Natural killer cell treated with Interleukin-12 subunit alpha and Interleukin-12 subunit beta and Interleukin-15 and Interleukin-18, amount 100 ng/mL, for 72 hours (primary cell): ENCODE measurements around the gene A1BG. TPM values are rescaled to one million over a fixed set of nuclear protein-coding genes. Genes with fewer than 3 reads are reported as not detected.
A peak's percentile ranks its signal among the peaks of the same experiment; 100 is the strongest.

ENCODE experiments used
- ATAC-seq, 2 donors: fragments of 150-1000 bp; cut with Tn5 transposase in 1 of 2; sonication (Bioruptor Pico), chemical (Tn5 transposase) in 1 of 2; 2 replicates each; pipeline ENCODE4 v1.10.0; 2021
- DNase-seq: peaks from one replicate; pipeline ENCODE4 v3.0.0; 2022; ENCODE audit warnings: low spot score
- H3K27ac Mint-ChIP-seq, 2 donors: 1 replicate in 1 of 2; 2 replicates in 1 of 2; pipeline ENCODE4 v1.8.0; 2022; ENCODE audit warnings: mixed read lengths in 2 of 2, mild to moderate bottlenecking in 1 of 2, moderate library complexity in 1 of 2
- H3K27me3 Mint-ChIP-seq, 2 donors: 1 replicate in 1 of 2; 2 replicates in 1 of 2; pipeline ENCODE4 v1.8.0; 2022; ENCODE audit warnings: mixed read lengths in 2 of 2
- H3K36me3 Mint-ChIP-seq: one replicate; pipeline ENCODE4 v1.8.0; 2022; ENCODE audit warnings: mixed read lengths
- H3K4me1 Mint-ChIP-seq, 2 donors: 1 replicate in 1 of 2; 2 replicates in 1 of 2; pipeline ENCODE4 v1.8.0; 2022; ENCODE audit warnings: low read depth in 2 of 2, mixed read lengths in 2 of 2, mild to moderate bottlenecking in 1 of 2
- H3K4me3 Mint-ChIP-seq: one replicate; pipeline ENCODE4 v1.8.0; 2022; ENCODE audit warnings: mixed read lengths
- H3K9me3 Mint-ChIP-seq: 2 replicates; pipeline ENCODE4 v1.8.0; 2022; ENCODE audit warnings: mixed read lengths
- total RNA-seq, 2 donors: library from RNA; stranded (reverse); gene quantifications; one replicate each; pipeline ENCODE4 v1.2.3, GENCODE V29; 2022

Gene A1BG
- total RNA-seq, 2 donors from 2014 or later, result 4.4 to 5.2 TPM

DNA sequence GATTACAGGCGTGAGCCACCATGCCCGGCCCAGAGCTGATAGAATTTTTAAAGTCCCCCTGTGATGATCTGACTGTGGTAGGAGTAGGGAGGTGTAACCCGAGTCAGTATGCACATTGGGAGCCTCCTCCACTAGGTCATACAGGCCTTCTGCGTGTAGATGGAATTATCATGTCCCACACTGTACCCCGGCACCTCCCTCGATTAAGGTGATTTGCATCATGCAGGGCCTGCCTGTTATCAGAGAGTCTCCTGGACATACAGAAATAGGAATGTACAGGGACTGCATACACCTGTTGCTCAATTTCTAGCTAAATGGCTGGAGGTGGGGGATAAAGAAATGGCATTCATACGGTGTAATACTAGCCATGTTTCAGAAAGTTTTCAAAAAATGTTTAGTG, 49.0 kb downstream of the A1BG start:
- ATAC-seq (no peak), DNase-seq (no peak)
- no peaks in the 10 kb centered on the region for H3K27me3 Mint-ChIP-seq
- H3K4me1 Mint-ChIP-seq, result peaks cover 29 to 38% of the 10 kb centered on the region in 2 donors
- peak overlapping the region; percentile 97 to 98 for H3K27ac Mint-ChIP-seq
- H3K4me3 Mint-ChIP-seq, result peak overlapping the region; percentile 99
- H3K9me3 Mint-ChIP-seq, result no peaks in the 10 kb centered on the region
- H3K36me3 Mint-ChIP-seq, result peaks cover 42% of the 10 kb centered on the region

- Mint-ChIP-seq H3K36me3 (peaks cover 22% of the 10 kb centered on the region), H3K9me3 (no peaks in the 10 kb centered on the region), H3K27me3 (no peaks in the 10 kb centered on the region), H3K27ac (no peak overlapping the region), H3K4me3 (no peak overlapping the region), H3K4me1 (peaks cover 13 to 18% of the 10 kb centered on the region in 2 donors)
- ATAC-seq, result no peak
- no peak for DNase-seq
These were observed 52.7 kb downstream of the A1BG start for GRCh38 chr19:58300620-58301019.

DNA sequence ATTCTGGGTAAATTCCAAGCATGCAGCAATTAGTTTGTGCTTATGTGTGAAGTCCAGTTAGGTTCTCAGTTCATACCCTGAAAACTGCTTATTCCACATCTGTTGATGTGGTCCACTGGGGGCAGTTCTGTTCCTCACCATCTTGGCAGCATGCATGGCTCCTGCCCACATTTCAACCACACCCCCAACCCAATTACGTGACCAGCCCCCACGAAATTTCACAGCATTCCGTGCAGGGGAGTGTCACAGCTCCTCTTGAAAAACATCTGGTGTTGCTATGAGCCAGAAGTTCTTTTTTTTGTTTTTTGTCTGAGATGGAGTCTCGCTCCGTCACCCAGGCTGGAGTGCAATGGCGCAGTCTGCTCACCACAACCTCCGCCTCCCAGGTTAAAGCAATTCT, 57.2 kb downstream of the A1BG start:
- Mint-ChIP-seq H3K4me3 (no peak overlapping the region), H3K4me1 (peaks cover 0 to 10% of the 10 kb centered on the region in 2 donors), H3K27me3 (no peaks in the 10 kb centered on the region), H3K27ac (no peak overlapping the region), H3K9me3 (no peaks in the 10 kb centered on the region), H3K36me3 (peaks cover 51% of the 10 kb centered on the region)
- ATAC-seq (no peak), DNase-seq (no peak)

Other genes starting within 250 kb of the A1BG start
- gene ZNF329, start 202.7 kb downstream of the A1BG start, total RNA-seq, result 1 to 10 TPM; 2.7 to 7.3 TPM
- gene ZNF274, start 170.4 kb downstream of the A1BG start, total RNA-seq, result 10 to 100 TPM; 20.4 to 31.7 TPM
- 10 to 100 TPM; 40.9 to 48.2 TPM for gene ZNF544, start 124.6 kb downstream of the A1BG start, total RNA-seq
- gene ZNF8, start 74.5 kb downstream of the A1BG start, total RNA-seq, result 1 to 10 TPM; 3.6 to 4.2 TPM
- 10 to 100 TPM; 58.4 to 89.0 TPM for gene ERVK3-1, start 48.1 kb downstream of the A1BG start, total RNA-seq
- 1 to 10 TPM; 5.9 to 6.1 TPM for gene ZSCAN22, start 26.5 kb downstream of the A1BG start, total RNA-seq
- 1 to 10 TPM in 1 of 2 donors, under 1 TPM in 1; 0.52 to 1.4 TPM for gene ZNF497, start 9.3 kb upstream of the A1BG start, total RNA-seq
- under 1 TPM; 0.71 to 0.86 TPM for gene ZNF837, start 27.5 kb upstream of the A1BG start, total RNA-seq
- 100 to 1,000 TPM; 757 to 786 TPM for gene RPS5, start 33.8 kb upstream of the A1BG start, total RNA-seq
- gene RNF225, start 42.2 kb upstream of the A1BG start, total RNA-seq, result 1 to 10 TPM in 1 of 2 donors, under 1 TPM in 1; 0.59 to 3.2 TPM
- 10 to 100 TPM in 1 of 2 donors, 1 to 10 TPM in 1; 8.4 to 18.5 TPM for gene ZNF584, start 55.2 kb upstream of the A1BG start, total RNA-seq
- gene ZNF132, start 86.7 kb upstream of the A1BG start, total RNA-seq, result 1 to 10 TPM; 3.2 to 5.3 TPM
- 10 to 100 TPM in 1 of 2 donors, 1 to 10 TPM in 1; 8.8 to 14.4 TPM for gene ZNF324B, start 98.1 kb upstream of the A1BG start, total RNA-seq
- 10 to 100 TPM; 15.2 to 15.5 TPM for gene ZNF324, start 113.6 kb upstream of the A1BG start, total RNA-seq
- 1 to 10 TPM; 3.9 to 5.8 TPM for gene ZNF446, start 122.9 kb upstream of the A1BG start, total RNA-seq
- 10 to 100 TPM; 15.1 to 29.1 TPM for gene SLC27A5, start 158.5 kb upstream of the A1BG start, total RNA-seq
- gene ZBTB45, start 166.3 kb upstream of the A1BG start, total RNA-seq, result 10 to 100 TPM; 18.0 to 25.9 TPM
- gene TRIM28, start 190.6 kb upstream of the A1BG start, total RNA-seq, result 100 to 1,000 TPM; 424 to 774 TPM
- 10 to 100 TPM; 60.2 to 99.9 TPM for gene CHMP2A, start 201.6 kb upstream of the A1BG start, total RNA-seq
- gene UBE2M, start 205.1 kb upstream of the A1BG start, total RNA-seq, result 100 to 1,000 TPM; 161 to 183 TPM
- gene MZF1, start 219.8 kb upstream of the A1BG start, total RNA-seq, result 10 to 100 TPM; 20.9 to 28.8 TPM